Activated effector memory CD4-positive, alpha-beta T cell treated with anti-CD3 and anti-CD28 coated beads, Interleukin-2, amount 50 U/mL, for 16 hours (primary cell): ENCODE data around the gene PSMD5.

Source experiments
- DNase-seq: peaks from one replicate; pipeline ENCODE4 v3.0.0-alpha.2; 2020

Gene PSMD5

DNA sequence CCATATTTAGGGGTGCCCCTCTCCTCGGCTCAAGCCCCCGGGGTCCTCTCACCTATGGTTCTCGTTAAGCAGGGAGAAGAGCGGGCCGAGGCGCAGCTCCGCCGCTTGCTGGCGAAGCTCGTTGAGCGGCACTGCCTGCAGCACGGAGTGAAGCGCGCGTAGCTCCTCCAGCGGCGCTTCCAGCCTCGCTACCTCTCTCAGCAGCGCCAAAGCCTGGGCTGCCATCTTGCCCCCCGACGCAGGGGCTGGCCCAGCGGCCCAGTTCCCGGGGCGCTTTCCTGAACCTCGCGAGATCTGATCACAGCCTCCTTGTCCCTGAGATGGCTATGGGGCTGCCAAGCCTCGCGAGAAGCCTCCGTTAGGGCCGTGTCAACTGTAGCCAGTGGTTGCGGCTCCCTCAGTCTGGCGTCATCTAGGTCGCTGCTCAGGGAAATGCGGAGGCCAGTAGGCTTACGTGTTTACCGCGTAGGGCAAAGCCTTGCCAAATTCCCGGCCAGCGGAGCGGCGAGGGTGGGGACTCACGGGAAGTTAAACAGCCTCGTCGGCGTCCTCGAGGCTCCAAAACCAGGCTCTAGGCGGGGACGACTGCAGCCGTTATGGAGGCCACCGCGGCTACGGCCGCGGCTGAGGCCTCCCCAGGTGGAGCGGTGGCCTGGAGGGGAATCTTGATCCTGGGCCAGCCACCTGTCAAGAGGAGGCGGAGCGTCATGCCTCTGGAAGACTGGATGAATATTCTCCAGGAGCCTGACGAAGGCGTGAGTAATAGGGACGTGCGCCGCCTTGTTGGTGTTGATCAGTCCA, at the start of gene PSMD5:
TSS of gene PSMD5 (minus strand) at position 238 of the 801 bp plus-strand sequence. CDS start at position 225, 13 bp downstream.
- peak; percentile 97 for DNase-seq

DNA sequence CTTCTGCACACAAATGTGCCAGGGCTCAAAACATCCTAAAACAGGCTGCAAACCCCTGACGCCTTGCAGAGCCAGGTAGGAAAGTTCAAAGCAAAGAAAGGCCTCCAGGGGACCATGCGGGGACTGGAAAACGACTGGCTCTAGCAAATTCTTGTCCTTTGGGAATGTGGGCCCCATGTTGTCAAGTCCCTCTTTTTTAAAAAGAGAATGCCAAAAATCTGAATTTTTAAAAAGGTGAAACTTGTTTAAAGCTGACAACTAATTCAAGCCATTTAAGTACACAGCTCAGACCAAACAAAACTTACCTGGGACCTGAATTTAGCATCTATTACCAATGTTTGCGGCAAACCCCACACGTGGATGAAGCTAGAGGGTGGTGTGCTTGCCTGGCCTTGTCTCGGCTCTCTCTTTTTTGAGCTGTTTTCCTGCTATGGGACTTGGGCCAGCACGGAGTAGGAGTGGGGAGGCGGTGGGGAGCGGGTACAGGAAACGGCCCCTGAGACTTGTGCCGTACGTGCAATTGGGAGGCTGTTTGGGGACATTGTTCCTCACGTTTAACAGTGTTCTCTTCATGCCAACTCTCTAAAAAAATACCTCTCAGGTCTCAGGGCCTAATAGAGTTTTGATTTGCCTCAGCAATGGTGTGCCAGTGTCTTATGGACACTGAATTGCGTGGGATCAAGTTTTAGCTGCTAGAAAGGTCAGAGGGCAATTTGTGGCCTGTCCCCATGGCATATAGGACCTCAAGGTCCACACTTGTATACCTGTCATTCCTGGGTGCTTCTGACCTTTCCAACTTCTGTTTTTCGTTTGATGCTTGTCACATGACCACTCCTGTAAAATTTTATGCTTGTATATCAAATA, 49.4 kb upstream of the PSMD5 start:
- DNase-seq: peak; percentile 71

DNA sequence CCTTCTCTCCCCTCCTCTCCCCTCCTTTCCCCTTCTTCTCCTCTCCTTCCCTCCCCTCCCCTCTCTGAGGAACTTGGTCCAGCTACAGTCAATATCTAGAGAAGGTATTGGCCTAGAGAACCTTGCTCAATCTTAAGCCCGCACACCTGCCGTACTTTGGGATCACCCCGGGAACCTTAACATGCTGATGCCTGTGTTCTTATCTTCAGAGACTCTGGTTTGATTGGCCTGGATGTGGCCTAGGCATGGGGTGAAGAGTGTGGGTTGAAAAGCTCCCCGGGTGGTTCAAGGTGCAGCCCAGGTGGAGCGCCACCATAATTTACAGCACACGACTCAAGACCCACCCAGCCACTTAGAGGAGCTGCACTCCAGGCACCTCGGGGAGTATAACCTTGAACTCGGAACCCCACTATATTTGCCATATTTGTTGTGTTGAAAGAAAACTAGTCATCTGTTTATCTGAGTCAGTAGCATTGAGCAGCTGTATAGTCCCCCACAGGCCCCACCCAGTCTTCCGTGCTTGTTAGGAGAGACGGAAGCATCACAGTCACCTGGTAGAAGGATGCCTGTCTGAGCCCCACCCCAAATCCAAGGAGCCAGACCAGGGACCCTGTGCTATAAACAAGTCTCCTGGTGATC, 48.6 kb upstream of the PSMD5 start:
- peak; percentile 86 for DNase-seq

DNA sequence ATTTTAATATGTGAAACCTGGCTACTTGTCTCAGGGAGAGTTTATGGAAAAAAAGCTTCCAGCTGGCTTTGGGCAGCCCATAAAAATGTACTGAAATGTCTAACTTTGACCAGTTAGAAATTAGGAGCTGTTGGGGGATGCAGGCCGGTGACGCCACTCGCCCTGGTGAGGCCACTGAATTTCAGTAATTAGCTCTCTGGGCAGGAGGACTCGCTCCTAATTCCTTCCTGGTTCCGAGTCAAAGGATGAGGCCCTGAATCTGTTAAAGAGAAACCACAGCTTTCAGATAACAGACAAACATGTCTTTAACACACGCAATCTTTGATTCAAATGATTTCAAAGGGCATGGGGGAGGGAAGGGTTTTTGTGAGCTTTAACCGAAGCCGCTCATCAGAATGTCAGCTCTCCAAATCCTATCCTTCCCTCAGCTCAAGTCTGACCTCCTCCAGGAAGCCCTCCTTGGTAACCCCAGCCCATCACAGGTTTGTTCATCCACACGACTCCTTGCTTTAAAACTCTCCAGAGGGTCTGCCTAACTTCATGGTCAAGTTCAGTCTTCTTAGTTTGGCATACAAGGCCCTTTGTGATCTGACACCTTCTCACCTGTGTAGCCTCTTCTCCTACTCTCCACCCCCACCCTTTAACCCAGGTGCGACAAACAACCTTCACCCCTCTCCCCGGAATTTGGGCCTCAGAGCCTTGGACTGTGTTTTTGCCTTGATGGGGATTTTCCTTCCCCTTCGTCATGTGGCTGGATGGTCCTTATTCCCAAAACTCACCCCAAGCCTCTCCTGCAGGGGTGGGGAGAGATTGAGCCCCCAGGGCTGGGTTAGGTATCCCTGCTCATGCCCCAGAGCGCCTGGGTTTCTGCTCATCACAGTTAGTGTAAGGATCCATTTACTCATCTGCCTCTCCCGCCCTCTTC, 47.9 kb upstream of the PSMD5 start:
- peak; percentile 75 for DNase-seq

DNA sequence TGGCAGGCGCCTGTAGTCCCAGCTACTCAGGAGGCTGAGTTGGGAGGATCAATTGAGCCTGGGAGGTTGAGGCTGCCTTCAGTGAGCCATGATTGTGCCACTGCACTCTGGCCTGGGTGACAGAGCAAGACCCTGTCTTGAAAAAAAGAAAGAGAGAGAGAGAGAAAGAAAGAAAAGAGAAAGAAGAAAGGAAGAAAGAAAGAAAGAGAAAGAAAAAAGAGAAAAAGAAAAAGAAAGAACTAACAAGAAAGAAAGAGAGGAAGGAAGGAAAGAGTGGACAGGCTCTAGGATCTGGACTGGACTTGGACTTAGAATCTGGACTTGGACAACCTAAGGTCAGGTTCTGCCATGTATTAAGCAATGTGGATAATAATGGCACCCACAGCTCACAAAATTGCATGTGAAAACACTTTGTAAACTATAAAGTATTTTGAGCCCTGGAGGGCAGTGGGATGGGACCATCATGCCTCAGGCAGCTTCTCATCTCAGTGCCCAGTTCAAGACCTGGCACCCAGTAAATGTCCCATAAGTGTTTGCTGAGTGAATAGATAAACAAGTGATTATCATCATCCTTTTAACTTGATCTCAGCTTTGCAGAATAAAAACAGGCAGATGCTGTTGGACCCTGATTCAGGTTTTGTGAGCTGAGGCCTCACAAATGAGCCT, 47.0 kb upstream of the PSMD5 start:
- no peak for DNase-seq

DNA sequence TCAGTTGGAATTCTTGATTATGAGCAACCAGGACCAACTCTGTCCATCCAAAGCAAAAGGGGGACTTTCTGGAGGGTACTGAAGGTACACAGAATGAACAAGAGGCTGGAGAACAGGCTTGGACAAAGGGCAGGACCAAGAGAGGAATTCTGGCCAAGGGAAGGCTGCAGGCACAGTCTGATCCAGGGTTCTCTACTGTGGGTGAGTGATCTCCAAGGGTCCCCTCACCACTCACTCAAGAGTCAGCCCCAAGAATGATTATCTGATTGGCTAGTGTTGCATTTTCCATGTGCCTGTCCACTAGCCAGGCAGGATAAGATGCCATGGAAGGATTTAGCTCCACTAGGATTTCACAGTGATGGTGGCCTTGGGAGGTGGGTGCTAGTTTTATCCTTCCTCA, 45.9 kb upstream of the PSMD5 start:
- no peak for DNase-seq

DNA sequence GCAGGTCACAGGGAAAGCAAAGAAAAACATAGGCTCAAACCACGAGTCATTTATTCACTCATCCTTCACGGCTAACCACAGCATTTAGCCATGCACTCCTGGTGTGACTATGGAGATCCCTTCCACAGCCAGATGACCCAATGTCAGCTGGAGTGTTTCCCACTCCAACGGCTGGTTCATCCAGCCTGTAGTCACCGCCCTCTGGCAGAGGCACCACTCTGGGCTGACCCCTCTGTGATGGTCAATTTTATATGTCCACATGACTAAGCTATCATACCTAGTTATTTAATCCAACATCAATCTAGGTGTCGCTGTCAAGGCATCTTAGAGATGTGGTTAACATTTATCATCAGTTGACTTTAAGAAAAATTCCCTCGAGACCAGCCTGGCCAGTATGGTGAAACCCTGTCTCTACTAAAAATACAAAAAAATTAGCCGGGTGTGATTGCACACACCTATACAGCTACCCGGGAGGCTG, 43.8 kb upstream of the PSMD5 start:
- DNase-seq: no peak

DNA sequence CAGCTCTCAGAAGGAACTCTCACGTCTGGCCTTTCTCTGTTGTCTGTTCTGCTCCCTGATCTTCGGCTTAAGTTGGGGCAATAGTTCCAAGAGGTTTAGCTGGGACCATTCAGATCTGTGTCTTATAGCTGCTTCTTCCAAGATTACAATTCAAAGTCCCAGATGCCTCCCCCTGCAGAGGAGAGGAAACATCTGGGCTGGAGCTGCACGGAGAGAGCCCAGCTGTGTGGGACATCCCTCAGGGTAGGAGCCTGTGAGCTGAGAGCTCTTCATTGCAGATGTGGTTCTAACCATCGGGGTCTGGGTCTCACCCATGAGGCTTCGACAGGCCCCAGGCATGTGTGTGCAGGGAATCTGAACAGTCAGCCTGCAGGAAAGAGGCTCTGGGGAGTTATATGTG, 43.2 kb upstream of the PSMD5 start:
- no peak for DNase-seq

DNA sequence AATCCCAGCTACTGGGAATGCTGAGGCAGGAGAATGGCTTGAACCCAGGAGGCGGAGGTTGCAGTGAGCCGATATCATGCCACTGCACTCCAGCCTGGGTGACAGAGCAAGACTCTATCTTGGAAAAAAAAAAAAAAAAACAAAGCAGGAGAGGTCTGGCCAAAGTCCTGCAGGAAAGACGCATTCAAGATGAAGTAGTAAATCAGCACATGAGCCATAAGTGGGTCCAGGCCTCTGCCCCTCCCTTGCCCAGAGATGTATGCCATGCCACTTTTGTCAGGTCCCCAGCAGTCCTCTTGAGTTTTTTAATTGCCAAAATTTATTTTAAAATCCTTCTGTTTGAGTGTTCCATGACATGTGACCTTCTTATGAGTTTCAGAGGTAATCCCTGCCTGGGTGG, 42.7 kb upstream of the PSMD5 start:
- no peak for DNase-seq

DNA sequence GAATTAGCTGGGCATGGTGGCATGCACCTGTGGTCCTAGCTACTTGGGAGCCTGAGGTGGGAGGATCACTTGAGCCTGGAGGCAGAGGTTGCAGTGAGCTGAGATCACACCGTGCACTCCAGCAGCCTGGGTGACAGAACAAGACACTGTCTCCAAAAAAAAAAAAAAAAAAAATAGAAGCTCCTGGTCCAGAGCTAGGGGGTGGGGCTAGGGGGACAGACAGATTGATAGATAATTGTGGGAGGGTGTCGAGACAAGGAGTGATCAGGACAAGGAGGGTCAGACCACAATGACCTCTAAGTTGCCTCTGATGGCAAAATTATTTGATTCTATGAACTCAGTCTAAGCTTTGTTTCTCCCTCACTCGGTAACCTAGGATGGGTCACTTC, 40.9 kb upstream of the PSMD5 start:
- no peak for DNase-seq

DNA sequence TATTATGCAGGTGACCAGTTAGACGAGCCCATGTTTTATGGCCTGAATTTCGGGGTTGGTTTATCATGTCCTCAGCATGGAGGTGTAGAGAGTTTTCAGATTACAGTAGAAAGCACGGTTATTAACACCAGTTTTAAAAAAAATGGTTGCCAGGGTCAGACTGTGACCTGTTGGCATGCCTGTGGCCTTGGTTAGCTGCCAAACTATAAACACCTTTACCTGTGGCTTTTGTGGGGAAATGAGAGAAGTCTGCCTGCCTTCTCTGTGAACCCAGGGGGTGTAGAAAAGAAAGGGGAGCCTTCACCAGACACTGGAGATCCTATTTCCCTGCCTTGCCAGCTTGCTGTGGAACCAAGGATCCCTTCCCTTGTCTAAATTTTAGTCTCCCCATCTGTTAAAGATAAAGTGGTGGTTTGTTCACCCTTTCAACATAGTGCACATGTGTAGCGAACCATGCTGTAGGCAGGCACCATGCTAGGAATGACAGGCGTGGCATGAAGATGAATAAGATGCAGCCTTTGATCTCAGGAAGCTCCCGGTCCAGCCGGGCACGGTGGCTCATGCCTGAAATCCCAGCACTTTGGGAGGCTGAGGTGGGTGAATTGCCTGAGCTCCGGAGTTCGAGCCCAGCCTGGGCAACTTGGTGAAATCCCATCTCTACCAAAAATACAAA, 40.3 kb upstream of the PSMD5 start:
- no peak for DNase-seq

DNA sequence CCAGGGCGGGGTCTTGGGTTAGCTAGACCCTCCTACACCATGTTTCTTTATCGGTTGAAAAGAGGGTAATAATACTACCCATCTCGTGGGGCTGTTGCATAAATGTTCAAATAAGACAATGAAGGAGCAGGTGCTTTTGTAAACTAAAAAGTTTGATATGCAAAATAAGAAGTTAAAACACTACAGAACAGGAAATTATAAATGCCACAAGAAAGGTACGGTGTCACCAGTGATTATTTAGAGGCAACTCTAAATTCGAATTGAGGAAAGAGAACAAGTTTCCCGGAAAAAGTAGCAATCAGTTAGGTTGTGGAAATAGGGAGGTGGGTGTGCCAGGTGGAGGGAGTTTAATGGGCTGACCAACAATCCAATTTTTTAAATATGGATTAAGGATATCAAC, 36.7 kb upstream of the PSMD5 start:
- no peak for DNase-seq

DNA sequence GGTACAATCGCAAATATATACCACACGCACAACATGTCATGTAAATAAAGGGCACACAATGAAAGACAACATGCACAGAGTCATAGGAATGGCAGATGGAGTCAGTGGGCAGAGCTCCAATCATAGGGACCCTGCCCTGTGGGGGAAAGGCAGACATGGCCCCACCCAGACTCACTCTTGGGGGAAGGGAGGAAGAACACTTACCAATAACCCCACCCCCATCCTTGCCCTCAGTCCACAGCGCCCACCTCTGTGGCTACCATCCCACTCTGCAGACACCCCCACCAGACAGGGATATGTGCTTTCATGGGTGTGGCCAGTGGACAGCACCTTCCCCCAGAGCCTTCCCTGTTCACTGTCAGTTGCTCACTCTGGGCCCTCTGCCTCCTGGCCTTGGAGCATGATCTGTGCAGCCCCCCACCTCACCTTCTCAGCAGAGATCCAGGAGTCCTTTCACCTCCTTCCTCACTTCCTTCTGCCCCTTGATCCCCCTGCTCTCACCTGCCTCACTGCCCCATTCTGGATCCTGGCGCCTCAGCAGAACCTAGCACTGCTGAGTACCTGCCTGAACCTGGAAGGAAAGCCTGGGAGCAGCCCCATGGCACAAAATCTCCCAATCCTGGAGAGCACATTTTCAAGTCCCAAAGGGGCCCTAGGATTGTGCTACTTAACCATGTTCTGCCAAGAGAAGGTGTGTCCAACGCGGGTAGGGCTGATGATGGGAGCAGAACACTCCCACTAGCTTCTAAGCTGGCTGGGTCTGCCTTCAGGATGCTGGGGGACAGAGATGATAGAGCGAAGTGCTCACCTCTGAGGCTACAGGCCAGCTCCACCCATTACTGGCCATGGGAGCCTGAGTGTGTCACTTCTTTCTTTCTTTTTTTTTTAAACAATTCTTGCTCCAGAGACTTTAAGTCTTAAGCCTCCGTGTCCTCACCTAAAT, 35.7 kb upstream of the PSMD5 start:
- DNase-seq: no peak

DNA sequence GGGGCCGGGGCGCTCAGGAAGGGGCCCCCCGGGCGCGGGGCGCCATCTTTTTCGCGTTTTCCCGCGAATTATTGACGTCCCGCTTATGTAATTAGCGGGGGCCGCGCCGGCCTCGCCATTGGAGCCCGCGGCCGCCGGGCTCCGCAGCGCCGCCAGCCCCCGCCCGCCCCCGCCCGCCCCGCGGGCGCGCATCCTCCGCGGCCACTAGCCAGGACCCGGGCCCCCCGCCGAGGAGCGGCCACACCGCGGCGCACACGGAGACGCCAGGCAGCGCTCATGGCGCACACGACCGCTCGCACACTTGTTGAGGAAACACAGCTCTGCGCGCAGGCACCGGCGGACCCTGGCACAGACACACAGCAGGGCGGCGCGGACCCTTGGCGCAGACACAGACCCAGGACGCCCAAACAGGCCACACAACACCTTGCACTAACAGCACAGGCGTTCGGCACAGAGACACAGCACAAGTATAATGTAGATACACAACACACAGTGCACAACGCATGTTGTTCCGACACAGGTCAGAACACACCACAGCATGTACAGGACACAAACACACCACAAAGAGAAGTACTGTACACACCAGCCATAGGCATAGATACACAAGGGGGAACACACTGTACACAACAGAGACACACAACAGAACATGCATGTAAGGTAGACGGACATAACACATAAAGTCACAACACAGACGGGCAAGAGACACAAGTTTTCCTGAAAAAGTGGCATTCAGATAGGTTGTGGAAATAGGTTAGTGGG, 34.7 kb upstream of the PSMD5 start:
- DNase-seq: peak; percentile 88

DNA sequence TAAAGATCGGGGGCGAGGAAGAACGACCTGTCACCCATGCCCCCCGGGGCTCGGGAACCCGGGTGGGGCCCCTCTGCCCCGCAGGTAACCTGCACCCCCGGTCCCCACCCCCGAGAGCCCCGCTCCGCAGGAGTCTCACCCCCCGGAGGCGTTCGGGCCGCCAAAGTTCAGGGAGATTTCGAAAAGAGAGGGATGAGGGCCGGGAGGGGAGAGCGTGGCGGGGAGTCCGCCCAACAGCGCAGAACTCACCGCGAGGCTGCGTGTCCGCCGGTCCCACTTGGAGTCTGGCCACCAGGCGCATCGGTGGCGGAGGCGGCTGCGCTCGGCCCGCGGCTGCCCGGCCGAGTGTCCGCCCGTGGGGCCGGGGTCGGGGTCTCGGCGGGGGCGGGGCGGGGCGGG, 34.1 kb upstream of the PSMD5 start, which contains the start of gene PHF19:
TSS of gene PHF19 (minus strand) at position 347 of the 399 bp plus-strand sequence. CDS start 2,447 bp downstream, outside the sequence.
- no peak for DNase-seq

DNA sequence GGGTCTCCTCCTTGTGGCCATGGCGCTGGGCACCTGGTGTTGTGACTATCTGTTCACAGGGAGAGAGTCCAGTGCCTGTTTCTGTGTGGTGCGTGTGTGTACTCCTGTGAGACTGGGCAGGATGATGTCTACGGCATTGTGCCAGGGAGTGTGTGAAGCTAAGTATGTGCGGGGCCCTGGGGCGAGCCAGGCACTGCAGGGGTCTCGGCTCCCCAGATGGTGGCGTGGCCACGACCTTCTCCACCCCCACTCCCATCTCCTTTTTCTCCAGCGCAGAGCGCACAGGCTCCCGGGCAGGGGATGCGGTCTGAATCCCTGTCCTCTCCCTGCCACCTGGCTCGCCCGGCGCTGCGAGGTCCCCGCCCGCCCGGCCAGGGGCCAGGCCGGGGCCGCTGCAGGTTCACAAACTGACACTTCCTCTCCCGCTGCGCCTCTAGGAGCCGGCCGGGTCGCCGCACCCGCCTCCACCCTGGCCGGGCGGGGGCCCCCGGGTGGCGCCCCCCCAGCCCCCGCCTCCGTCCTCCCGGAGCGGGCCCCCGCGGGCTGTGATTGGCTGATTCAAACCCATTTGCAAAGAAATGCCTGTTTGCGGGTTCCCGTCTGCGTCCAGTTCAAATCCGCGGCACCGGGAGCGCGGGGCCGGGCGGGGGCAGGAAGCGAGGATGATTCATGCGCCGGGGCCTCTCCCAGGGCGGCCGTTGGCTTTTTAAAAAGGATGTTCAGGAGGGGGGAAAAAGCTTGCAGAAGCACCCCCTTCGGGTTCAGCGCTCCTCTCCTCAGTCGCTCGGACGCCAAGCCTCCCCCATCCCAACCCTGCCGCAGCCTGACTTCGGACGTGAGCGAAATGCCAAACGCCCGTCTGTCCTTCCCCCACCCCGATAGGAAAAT, 33.5 kb upstream of the PSMD5 start:
- peak; percentile 93 for DNase-seq

DNA sequence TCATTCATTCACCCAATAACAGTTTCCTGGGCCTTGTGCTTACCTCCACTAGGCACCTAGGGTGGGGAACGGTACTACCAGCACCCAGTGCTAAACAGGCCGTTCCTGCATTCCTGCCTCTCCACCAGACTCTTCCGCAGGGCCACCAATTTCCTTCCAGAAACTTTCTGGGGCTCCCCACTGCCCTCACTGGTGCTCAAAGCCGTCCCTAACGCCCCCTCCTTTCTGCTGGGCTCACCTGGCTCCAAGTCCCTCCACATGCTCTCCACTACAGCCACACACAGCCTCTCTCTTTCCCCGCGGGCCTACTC, 32.9 kb upstream of the PSMD5 start:
- no peak for DNase-seq

DNA sequence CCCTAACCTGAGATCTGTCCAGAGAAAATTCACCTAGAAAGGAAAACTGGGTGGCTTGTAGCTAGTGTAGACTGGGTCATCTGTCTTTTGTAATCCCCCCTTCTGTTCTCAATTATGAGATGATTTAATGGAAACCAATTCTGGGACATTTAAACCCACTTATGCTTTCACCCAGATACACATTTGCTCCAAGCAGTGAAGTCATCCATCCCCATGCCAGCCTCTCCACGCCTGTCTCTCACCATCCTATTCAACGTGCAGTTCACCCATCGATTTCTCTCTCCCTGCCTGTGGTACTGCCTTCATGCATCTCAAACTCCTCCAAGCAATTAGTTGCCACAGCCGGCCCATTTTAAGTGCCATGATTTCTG, 32.5 kb upstream of the PSMD5 start:
- no peak for DNase-seq
